Type B pancreatic cell (in vitro differentiated cells): Measurements from ENCODE around the gene ADAP1. TPM values are rescaled to one million over a fixed set of nuclear protein-coding genes. Genes with fewer than 3 reads are reported as not detected.
"Not testable (repeated sequence)": the region's sequence is repeated elsewhere in the genome, so short reads cannot be mapped to it uniquely, and the experiment has no call there.

Experiments used
- DNase-seq: peaks from one replicate; pipeline ENCODE4 v3.0.0; 2021; ENCODE audit warnings: mixed read lengths; ENCODE audit not compliant: unreplicated experiment; ENCODE audit errors: extremely low spot score
- H3K27ac Mint-ChIP-seq: 2 replicates; pipeline ENCODE4 v1.8.0; 2021; ENCODE audit warnings: mild to moderate bottlenecking, mixed read lengths
- H3K27me3 Mint-ChIP-seq: 2 replicates; pipeline ENCODE4 v1.8.0; 2021; ENCODE audit warnings: mixed read lengths
- H3K36me3 Mint-ChIP-seq: 2 replicates; pipeline ENCODE4 v1.8.0; 2021; ENCODE audit warnings: mixed read lengths
- H3K4me1 Mint-ChIP-seq: one replicate; pipeline ENCODE4 v1.8.0; 2021; ENCODE audit warnings: mixed read lengths; ENCODE audit not compliant: unreplicated experiment
- H3K4me3 Mint-ChIP-seq: 2 replicates; pipeline ENCODE4 v1.8.0; 2021; ENCODE audit warnings: mild to moderate bottlenecking, mixed read lengths
- H3K9me3 Mint-ChIP-seq: 2 replicates; pipeline ENCODE4 v1.8.0; 2021; ENCODE audit warnings: mixed read lengths
- CTCF ChIP-seq: fragments of 200-600 bp; sonication (generic); conservative IDR thresholded peaks from 2 replicates; pipeline ENCODE4 v1.5.0; 2021; ENCODE audit warnings: antibody characterized with exemption, mild to moderate bottlenecking
- total RNA-seq: library from RNA; stranded (reverse); gene quantifications from 2 replicates; pipeline ENCODE4 v1.2.1, GENCODE V29; 2021; ENCODE audit warnings: low replicate concordance

Gene ADAP1
- total RNA-seq, 1 donor from 2014 or later: 15.7 TPM

- no peaks in the 10 kb centered on the region for H3K36me3 Mint-ChIP-seq
- no peak for TF ChIP-seq CTCF
- H3K27ac Mint-ChIP-seq: no peak overlapping the region
- DNase-seq: no peak
- H3K4me1 Mint-ChIP-seq: peaks cover 13% of the 10 kb centered on the region
- no peak overlapping the region for H3K4me3 Mint-ChIP-seq
- peaks cover 8% of the 10 kb centered on the region for H3K27me3 Mint-ChIP-seq
- H3K9me3 Mint-ChIP-seq: no peaks in the 10 kb centered on the region
These were observed 42.5 kb downstream of the ADAP1 start for GRCh38 chr7:911791-912480.

- peaks cover 8% of the 10 kb centered on the region for H3K27me3 Mint-ChIP-seq
- DNase-seq: no peak
These were observed 43.5 kb downstream of the ADAP1 start for GRCh38 chr7:910931-911431.

GRCh38 chr7:910441-910861 lies 44.0 kb downstream of the ADAP1 start:
- peaks cover 8% of the 10 kb centered on the region for H3K27me3 Mint-ChIP-seq
- peaks cover 6% of the 10 kb centered on the region for H3K4me1 Mint-ChIP-seq
- no peaks in the 10 kb centered on the region for H3K9me3 Mint-ChIP-seq
- no peak overlapping the region for H3K27ac Mint-ChIP-seq
- TF ChIP-seq CTCF: no peak
- no peaks in the 10 kb centered on the region for H3K36me3 Mint-ChIP-seq
- DNase-seq: no peak
- H3K4me3 Mint-ChIP-seq: peak overlapping the region; percentile 28

More at GRCh38 chr7:910931-911431, 43.5 kb downstream of the ADAP1 start:
- Mint-ChIP-seq H3K4me3 (no peak overlapping the region), H3K27ac (no peak overlapping the region), H3K9me3 (no peaks in the 10 kb centered on the region), H3K4me1 (peaks cover 7% of the 10 kb centered on the region), H3K36me3 (no peaks in the 10 kb centered on the region)
- TF ChIP-seq CTCF: no peak

- H3K36me3 Mint-ChIP-seq: no peaks in the 10 kb centered on the region
- no peak for DNase-seq
- no peaks in the 10 kb centered on the region for H3K4me1 Mint-ChIP-seq
- no peaks in the 10 kb centered on the region for H3K9me3 Mint-ChIP-seq
- peaks cover 14% of the 10 kb centered on the region for H3K27me3 Mint-ChIP-seq
- no peak for TF ChIP-seq CTCF
- H3K4me3 Mint-ChIP-seq: no peak overlapping the region
- H3K27ac Mint-ChIP-seq: no peak overlapping the region
These were observed 44.8 kb downstream of the ADAP1 start for GRCh38 chr7:909358-910329.

GRCh38 chr7:908591-909357 lies 45.7 kb downstream of the ADAP1 start:
- not testable (repeated sequence) for H3K4me1 Mint-ChIP-seq, H3K4me3 Mint-ChIP-seq, H3K27ac Mint-ChIP-seq, H3K36me3 Mint-ChIP-seq, DNase-seq, H3K9me3 Mint-ChIP-seq
- peak; percentile 83 for TF ChIP-seq CTCF
- peaks cover 14% of the 10 kb centered on the region for H3K27me3 Mint-ChIP-seq
